ENCODE data around the gene CACTIN. TPM values are rescaled to one million over a fixed set of nuclear protein-coding genes. Genes with fewer than 3 reads are reported as not detected.

CACTIN gene
- total RNA-seq, 1 donor from 2014 or later: 30.8 TPM

Other genes with a start within 250 kb of the CACTIN start
- not detected in 2 replicates for gene SMIM24, start 146.3 kb downstream of the CACTIN start, total RNA-seq
- gene SMIM44, start 143.3 kb downstream of the CACTIN start, total RNA-seq: not detected in 2 replicates
- 13.1 and 16.8 TPM in 2 replicates for gene DOHH, start 126.1 kb downstream of the CACTIN start, total RNA-seq
- 36.1 and 66.7 TPM in 2 replicates for gene FZR1, start 120.5 kb downstream of the CACTIN start, total RNA-seq
- not detected in 2 replicates for gene TEKTIP1, start 87.6 kb downstream of the CACTIN start, total RNA-seq
- 90.3 and 121 TPM in 2 replicates for gene MFSD12, start 69.2 kb downstream of the CACTIN start, total RNA-seq
- 75.0 and 94.7 TPM in 2 replicates for gene HMG20B, start 53.8 kb downstream of the CACTIN start, total RNA-seq
- 1.1 and 1.2 TPM in 2 replicates for gene GIPC3, start 41.3 kb downstream of the CACTIN start, total RNA-seq
- 1.3 and 1.7 TPM in 2 replicates for gene TBXA2R, start 19.9 kb downstream of the CACTIN start, total RNA-seq
- gene PIP5K1C, start 73.7 kb upstream of the CACTIN start, total RNA-seq: 57.7 and 75.6 TPM in 2 replicates
- 0.09 and 0.51 TPM in 2 replicates for gene TJP3, start 81.6 kb upstream of the CACTIN start, total RNA-seq
- 26.5 and 33.5 TPM in 2 replicates for gene APBA3, start 134.9 kb upstream of the CACTIN start, total RNA-seq
- gene MRPL54, start 135.9 kb upstream of the CACTIN start, total RNA-seq: 30.3 and 55.8 TPM in 2 replicates
- gene RAX2, start 145.4 kb upstream of the CACTIN start, total RNA-seq: not detected in 2 replicates
- 0.19 and 0.34 TPM in 2 replicates for gene MATK, start 159.6 kb upstream of the CACTIN start, total RNA-seq
- gene ZFR2, start 242.2 kb upstream of the CACTIN start, total RNA-seq: 0.17 TPM in 1 of 2 replicates, not detected in the other

Measured in dermis blood vessel endothelial cell (primary cell).